Measurements from ENCODE around the gene ZBTB20. TPM values are rescaled to one million over a fixed set of nuclear protein-coding genes. Genes with fewer than 3 reads are reported as not detected.
"Not testable (repeated sequence)": the region's sequence is repeated elsewhere in the genome, so short reads cannot be mapped to it uniquely, and the experiment has no call there.

ZBTB20 gene
- polyA plus RNA-seq, 3 donors, result 4.2 to 7.6 (median 6.4) TPM

- no peak for DNase-seq (ENCODE audit: low read depth in 3 of 3, low spot score in 2 of 3)
Observed at GRCh38 chr3:114694251-114694650, 452.8 kb downstream of the ZBTB20 start.

DNA sequence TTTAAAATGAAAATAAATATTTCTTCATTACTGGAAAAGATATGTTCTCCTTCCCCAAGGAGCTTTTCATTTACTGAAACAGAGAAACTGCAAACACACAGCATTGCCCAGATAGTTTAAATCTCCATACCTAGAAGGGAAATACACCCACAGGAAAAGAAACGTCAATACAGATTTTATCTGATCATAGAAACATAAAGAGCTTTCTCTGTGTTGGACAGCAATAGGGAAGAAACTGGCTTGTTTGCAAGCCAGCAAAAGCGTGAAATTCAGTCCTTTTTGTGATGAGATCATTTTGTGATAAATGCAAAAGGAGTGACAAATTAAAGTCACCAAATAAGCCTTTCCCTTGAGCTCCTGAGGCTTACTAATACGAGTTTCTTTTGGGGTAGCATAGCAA, 455.2 kb downstream of the ZBTB20 start:
- DNase-seq (ENCODE audit: low read depth in 3 of 3, low spot score in 2 of 3), result no peak

GRCh38 chr3:114690911-114691310, 456.2 kb downstream of the ZBTB20 start:
- no peak for DNase-seq (ENCODE audit: low read depth in 3 of 3, low spot score in 2 of 3)

DNA sequence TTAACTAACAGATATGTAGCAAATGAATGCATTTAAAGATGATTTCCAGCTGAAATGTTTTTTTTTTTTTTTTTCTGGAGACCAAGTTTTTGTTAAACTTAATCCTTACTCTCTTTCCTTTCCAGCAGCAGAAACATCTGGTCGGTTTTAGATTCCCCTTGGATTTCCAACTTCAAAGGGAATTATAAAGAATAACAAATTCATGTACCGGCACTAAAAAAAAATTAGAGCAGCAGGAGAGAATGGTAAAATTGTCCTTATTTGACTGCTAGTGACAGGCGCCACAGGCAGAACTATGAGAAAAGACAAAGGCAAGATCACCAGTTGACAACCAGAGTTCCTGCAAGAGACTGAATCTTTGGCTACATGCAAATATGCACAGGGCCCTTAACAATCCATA, 459.9 kb downstream of the ZBTB20 start:
- DNase-seq (ENCODE audit: low read depth in 3 of 3, low spot score in 2 of 3), result no peak

DNA sequence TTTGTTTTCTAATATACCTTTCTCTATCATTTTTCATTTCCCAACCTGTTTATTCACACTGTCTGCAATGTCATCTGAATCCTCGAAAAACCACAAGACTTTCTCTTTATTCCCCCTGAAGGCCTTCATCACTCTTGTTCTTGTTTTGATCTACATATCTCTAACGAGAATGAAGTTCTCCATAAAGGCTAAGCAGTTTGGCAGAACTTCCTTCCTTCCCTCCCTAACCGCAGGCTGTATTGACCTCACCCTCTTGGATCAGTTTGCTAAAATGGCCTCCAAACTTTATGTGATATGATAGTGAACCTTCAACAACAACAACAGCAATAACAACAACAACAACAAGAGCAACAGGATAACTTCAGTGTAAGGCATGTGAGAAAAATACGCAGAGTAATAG, 460.5 kb downstream of the ZBTB20 start:
- no peak for DNase-seq (ENCODE audit: low read depth in 3 of 3, low spot score in 2 of 3)

- DNase-seq (ENCODE audit: low read depth in 3 of 3, low spot score in 2 of 3), result no peak
Observed at GRCh38 chr3:114685161-114685560, 461.9 kb downstream of the ZBTB20 start.

- DNase-seq (ENCODE audit: low read depth in 3 of 3, low spot score in 2 of 3), result no peak
Observed at GRCh38 chr3:114680299-114680698, 466.8 kb downstream of the ZBTB20 start.

DNA sequence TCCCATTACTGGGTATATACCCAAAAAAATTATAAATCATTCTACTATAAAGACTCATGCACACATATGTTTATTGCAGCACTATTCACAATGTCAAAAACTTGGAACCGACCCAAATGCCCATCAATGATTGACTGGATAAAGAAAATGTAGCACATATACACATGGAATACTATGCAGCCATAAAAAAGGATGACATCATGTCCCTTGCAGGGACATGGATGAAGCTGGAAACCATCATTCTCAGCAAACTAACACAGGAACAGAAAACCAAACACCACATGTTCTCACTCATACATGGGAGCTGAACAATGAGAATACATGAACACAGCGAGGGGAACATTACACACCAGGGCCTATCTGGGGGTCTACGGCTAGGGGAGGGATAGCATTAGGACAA, 467.3 kb downstream of the ZBTB20 start:
- not testable (repeated sequence) for DNase-seq (ENCODE audit: low read depth in 3 of 3, low spot score in 2 of 3)

GRCh38 chr3:114675104-114675503, 472.0 kb downstream of the ZBTB20 start:
- DNase-seq (ENCODE audit: low read depth in 3 of 3, low spot score in 2 of 3), result no peak

- no peak for DNase-seq (ENCODE audit: low read depth in 3 of 3, low spot score in 2 of 3)
Observed at GRCh38 chr3:114674036-114674435, 473.1 kb downstream of the ZBTB20 start.

GRCh38 chr3:114673481-114673880, 473.6 kb downstream of the ZBTB20 start:
- no peak for DNase-seq (ENCODE audit: low read depth in 3 of 3, low spot score in 2 of 3)

GRCh38 chr3:114672692-114673447, 474.2 kb downstream of the ZBTB20 start:
- DNase-seq (ENCODE audit: low read depth in 3 of 3, low spot score in 2 of 3), result no peak

GRCh38 chr3:114671741-114672510, 475.2 kb downstream of the ZBTB20 start:
- no peak for DNase-seq (ENCODE audit: low read depth in 3 of 3, low spot score in 2 of 3)

DNA sequence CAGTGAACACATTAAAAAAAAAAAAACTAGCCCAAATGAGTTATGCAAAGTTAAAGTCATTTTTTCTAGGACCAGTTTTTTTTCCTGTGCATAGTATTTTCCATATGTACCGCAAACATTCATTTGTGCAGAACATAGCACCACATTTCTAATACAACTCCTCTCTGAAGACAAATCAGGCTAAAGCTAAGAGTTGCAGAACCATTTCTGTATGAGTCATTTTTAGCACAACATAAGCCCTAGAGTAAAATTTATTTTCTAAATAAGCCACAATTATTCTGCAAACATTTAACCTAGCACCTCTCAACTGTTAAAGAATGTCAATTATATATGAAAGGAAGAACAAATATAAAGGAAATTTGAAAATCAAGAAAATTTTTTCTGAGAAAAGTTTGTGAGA, 477.5 kb downstream of the ZBTB20 start:
- no peak for DNase-seq (ENCODE audit: low read depth in 3 of 3, low spot score in 2 of 3)

GRCh38 chr3:114668099-114668498, 479.0 kb downstream of the ZBTB20 start:
- DNase-seq (ENCODE audit: low read depth in 3 of 3, low spot score in 2 of 3), result no peak

GRCh38 chr3:114666623-114667022, 480.5 kb downstream of the ZBTB20 start:
- DNase-seq (ENCODE audit: low read depth in 3 of 3, low spot score in 2 of 3), result no peak

DNA sequence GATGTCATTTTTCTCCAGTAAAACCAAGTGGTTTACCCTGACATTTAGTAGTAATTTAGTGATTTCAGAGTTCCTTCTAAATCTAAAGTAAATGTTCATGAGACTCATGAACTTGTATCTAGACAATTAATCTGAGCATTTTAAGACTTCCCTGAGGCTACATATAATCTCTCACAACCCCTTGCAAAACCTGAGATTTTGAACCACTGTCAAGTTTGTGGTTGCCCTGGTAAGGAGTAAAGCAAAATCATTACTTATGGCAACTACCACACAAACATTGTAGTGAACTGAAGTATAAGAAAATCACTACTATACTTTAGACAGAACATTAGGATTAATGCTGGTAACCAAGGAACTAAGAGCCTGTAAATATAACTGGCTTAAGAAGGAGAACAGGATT, 483.1 kb downstream of the ZBTB20 start:
- DNase-seq (ENCODE audit: low read depth in 3 of 3, low spot score in 2 of 3), result no peak

DNA sequence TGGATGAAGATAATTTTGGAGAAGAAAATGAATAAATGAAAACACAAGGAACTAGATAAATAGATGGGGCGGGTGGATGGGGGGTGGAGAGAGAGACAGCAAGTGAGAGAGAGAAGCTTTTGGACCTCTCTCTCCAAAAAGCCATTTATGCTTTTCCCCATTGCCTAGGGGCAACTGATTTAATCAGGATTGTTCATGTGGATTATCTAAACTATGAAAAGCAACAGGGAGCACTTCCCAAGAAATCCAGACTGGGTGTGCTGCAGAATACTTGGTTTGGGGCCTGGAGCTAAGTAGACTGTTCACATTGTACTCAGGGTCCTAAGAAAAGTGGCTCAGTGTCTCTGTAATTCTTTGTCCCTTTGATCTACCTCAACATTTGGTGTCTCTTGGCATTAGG, 486.3 kb downstream of the ZBTB20 start:
- no peak for DNase-seq (ENCODE audit: low read depth in 3 of 3, low spot score in 2 of 3)

GRCh38 chr3:114660124-114660523, 487.0 kb downstream of the ZBTB20 start:
- DNase-seq (ENCODE audit: low read depth in 3 of 3, low spot score in 2 of 3), result no peak

DNA sequence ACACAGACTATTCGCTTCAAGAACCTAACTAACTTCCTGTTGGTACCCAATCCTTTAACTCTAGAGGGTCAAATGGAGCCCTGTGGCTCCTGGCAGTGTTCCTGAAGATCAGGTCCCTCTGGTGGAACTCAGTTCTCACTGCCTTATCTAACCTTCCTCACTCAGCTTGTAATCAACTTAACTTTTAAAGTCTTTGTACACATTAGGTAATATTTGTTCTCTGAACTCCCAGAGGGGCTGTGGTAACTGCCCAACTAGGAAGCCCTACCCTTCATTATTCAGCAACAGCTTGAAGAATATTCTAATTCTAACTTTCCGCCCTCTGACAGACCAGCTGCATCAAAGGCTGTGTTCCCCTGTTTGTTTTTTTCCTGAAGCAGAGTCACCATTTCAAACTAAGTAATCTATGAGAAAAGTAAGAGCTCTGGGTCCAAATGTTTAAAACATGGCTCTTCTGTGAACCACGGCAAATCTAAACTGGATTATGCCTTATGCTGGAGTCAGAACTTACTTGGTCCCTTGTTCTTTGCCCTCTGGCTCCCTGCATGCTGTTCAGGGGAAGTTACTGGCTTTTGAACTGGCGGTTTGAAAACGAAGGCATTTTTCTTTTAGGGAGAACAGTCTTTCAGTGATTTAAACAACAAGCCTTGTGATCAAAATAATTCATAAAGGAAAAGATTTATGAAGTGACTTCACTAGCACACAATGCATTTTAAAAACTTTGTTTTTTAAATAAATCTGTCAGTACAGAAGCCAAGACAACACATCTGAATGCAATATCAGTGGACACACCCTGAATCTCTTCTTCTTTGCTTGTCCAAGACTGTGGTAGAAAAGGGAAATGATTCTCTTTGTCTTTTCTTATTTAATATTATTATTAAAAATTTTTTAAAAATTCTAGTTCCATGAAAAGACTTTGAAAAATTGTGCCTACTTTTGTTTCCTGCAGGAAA, 487.7 kb downstream of the ZBTB20 start:
- DNase-seq (ENCODE audit: low read depth in 3 of 3, low spot score in 2 of 3), result no peak

DNA sequence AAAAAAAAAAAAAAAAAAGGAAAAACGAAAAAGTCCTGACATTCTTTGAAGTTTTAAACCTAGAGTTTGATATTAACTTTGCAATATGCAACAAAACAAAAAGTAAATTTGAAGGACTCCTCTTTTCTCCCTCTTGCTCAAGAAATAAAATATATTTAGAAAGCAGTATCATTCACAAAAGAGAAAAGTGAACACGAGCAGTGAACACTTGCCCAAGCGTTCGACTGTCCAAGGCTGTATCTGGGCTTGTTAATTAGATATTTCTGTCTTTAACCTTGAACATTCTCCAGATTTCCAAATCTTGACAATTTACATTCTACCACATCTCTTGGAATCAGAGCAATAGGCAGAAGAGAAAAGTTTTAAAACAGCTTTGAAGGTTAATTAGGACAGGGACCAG, 495.5 kb downstream of the ZBTB20 start:
- DNase-seq (ENCODE audit: low read depth in 3 of 3, low spot score in 2 of 3), result no peak
